ENCODE measurements around the gene EIF5A.

Gene EIF5A

DNA sequence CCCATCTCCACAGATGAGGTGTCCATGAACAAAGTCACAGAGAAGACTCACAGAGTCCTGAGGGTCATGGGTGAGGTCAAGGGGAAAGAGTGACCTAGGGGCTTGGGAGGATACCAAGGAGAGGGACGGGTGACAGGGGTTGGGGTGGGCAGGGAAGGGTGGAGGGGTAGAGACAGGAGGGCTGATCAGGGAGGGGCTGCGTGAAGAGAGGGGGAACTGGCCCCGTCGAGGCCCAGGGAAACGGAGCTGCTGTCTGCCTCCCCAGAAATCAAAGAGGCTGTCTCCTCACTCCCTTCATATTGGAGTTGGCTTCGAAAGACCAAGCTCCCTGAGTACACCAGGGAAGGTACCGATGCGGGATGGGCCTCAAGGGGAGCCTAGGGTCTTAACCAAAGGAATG is 48.1 kb downstream of the EIF5A start:
- no peak for DNase-seq (ENCODE audit: low read depth)

DNA sequence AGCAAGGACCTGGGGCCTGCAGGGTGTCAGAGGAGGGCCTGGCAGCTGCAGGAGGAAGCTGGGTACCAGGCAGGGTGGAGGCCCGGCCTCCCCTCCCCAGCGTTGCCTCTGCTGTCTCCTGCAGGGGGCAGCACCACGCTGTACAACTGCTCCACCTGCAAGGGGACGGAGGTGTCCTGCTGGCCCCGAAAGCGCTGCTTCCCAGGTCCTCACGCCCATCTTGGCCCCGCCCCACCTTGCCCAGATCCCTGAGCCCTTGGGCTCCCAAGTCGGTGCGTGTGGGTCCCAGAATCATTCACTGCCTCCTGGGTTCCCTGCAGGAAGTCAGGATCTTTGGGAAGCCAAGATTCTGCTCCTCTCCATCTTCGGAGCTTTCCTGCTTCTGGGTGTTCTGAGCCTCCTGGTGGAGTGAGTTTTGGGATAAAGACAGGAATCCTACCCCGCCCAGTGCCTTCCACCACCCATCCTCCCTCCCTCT is 48.7 kb downstream of the EIF5A start:
- no peak for DNase-seq (ENCODE audit: low read depth)

DNA sequence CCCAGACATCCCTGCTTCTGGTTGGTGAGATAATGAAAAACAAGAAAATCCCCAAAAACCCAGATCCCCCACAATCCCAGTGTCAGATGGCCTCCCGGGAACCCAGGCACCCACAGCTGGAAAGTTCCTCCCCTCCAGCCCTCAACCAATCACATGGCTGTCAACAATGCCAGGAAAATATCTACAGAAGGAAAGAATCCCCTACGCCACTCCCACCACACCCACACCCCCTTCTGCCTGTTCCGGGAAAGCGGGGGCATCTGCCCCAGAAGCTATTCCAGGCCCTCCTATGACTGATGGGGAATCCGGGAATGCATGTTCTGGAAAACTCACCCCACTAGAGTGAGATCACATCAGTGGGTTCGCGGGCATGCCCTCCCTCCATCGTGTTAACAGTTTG is 49.3 kb downstream of the EIF5A start:
- DNase-seq (ENCODE audit: low read depth) = no peak

DNA sequence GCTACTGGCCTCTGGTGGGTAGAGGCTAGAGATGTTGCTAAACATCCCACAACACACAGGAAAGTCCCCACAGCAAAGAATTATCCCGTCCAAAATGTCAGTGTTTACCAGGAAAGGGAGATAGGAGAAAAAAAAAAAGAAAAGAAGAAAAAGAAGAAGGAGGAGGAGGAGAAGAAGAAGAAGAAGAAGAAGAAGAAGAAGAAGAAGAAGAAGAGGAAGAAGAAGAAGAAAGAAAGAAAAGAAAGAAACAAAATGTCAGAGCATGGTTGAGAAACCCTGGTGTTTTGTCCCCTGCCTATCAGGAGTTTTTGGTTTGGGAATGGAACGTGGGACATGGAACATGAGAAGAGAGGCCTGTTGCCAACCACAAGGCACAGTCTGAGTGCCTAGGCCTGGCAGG is 50.0 kb downstream of the EIF5A start:
- no peak for DNase-seq (ENCODE audit: low read depth)

DNA sequence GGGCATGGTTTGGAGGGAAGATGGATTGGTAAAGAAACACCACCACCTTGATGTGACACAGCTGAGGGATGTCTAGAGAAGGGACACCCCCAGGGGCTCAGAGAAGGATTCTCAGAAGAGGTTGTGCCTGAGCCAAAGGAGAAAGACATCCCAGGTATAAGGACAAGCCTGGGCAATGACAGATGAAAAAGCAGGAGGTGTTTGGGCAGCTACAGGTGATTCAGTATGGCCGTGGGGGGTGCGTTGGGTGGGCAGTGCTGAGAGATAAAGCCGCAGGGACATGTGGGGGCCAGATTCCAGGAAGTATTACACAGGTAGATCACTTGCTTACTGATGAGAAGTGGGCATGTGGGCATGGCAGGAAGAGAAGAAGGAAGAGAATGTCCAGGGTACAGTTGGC is 54.5 kb downstream of the EIF5A start:
- DNase-seq (ENCODE audit: low read depth) = no peak

Measured in HS-5 (cell line).